ENCODE measurements around the gene ATP6V0B.

ATP6V0B gene

DNA sequence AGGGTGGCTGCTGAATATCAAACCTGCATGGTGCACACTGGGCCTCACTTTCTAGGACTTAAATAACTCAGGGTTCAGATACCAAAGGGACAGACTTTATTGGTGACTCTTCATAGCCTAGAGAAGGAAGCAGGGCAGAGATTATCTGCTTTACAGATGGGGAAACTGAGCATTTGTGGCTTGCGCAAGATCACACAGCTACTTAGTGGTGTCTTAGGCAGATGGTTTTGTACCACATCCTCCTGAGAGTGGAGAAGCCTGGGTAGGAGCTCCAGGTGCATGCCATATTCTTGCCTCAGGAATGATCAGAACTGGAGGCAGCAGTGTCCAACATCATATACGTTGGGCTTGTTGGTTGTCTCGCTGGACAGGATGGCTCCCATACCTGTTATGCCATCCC, 11.8 kb upstream of the ATP6V0B start:
- Histone ChIP-seq H3K4me3 (ENCODE audit: low read length) (no peak overlapping the region), H3K27me3 (ENCODE audit: control insufficient read depth, insufficient read depth, low read length) (no peaks in the 10 kb centered on the region), H3K9ac (ENCODE audit: low read length) (no peak overlapping the region), H3K9me3 (ENCODE audit: control insufficient read depth, low read length) (no peaks in the 10 kb centered on the region), H3K36me3 (ENCODE audit: control insufficient read depth, insufficient read depth, low read length) (no peaks in the 10 kb centered on the region), H3K4me1 (ENCODE audit: control insufficient read depth, insufficient read depth, low read length) (no peaks in the 10 kb centered on the region)

DNA sequence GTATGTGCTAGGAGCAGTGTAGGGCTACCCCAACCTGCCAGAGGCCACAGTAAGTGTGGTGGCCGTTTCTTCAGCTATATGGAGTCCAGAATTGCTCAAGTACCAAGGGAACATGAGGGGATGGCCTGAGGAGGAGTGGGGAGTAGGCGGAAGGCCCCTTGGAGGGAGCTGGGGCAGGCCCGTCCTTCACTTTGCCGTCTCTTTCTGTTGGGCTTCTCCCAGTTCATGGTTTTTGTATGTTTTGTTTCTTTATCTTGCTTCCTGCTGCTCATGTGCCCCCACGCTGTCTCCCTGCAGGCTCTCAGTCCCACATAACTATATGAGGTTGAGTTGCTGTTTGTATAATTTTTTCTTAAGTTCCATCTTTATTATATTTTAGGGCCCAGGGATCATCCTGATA, 10.9 kb upstream of the ATP6V0B start:
- Histone ChIP-seq H3K36me3 (ENCODE audit: control insufficient read depth, insufficient read depth, low read length) (no peaks in the 10 kb centered on the region), H3K9ac (ENCODE audit: low read length) (no peak overlapping the region), H3K27me3 (ENCODE audit: control insufficient read depth, insufficient read depth, low read length) (no peaks in the 10 kb centered on the region), H3K4me3 (ENCODE audit: low read length) (no peak overlapping the region), H3K4me1 (ENCODE audit: control insufficient read depth, insufficient read depth, low read length) (no peaks in the 10 kb centered on the region), H3K9me3 (ENCODE audit: control insufficient read depth, low read length) (no peaks in the 10 kb centered on the region)

GRCh38 chr1:43965316-43965715, 9.4 kb upstream of the ATP6V0B start:
- H3K27me3 ChIP-seq (ENCODE audit: control insufficient read depth, insufficient read depth, low read length): no peaks in the 10 kb centered on the region
- H3K4me1 ChIP-seq (ENCODE audit: control insufficient read depth, insufficient read depth, low read length): peaks cover 7% of the 10 kb centered on the region
- H3K9me3 ChIP-seq (ENCODE audit: control insufficient read depth, low read length): no peaks in the 10 kb centered on the region
- H3K36me3 ChIP-seq (ENCODE audit: control insufficient read depth, insufficient read depth, low read length): no peaks in the 10 kb centered on the region
- H3K9ac ChIP-seq (ENCODE audit: low read length): no peak overlapping the region
- H3K4me3 ChIP-seq (ENCODE audit: low read length): no peak overlapping the region

DNA sequence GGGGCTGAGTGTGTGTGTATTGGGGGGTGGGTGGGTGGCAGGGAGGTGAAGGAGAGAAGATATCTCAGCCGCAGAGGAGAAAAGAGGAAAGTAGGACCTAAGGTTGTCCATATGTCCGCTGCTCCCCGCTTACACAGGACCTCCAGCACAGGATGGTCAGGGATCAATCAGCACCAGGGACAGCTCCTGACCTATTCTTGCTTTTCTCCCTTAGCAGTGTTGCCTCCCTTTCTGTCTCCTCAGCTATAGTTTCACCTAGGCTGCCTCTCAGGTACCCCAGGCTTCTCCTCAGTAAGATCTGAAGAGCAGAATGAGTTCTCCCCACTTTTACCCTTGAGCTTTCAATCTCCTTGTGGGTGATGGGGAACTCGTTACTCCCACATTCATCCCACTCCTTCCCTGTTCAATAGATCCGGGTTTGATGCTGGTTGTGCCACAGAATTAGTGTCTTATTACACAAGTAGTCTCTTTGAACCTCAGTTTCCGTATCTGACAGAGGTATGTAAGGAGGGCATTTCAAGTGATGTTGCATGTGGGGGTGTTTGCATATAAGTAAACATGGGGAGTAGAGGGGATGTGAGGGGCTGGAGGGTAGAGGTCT, 6.3 kb upstream of the ATP6V0B start:
- Histone ChIP-seq H3K36me3 (ENCODE audit: control insufficient read depth, insufficient read depth, low read length) (no peaks in the 10 kb centered on the region), H3K9ac (ENCODE audit: low read length) (no peak overlapping the region), H3K9me3 (ENCODE audit: control insufficient read depth, low read length) (no peaks in the 10 kb centered on the region), H3K4me3 (ENCODE audit: low read length) (no peak overlapping the region), H3K4me1 (ENCODE audit: control insufficient read depth, insufficient read depth, low read length) (peaks cover 13% of the 10 kb centered on the region), H3K27me3 (ENCODE audit: control insufficient read depth, insufficient read depth, low read length) (no peaks in the 10 kb centered on the region)

DNA sequence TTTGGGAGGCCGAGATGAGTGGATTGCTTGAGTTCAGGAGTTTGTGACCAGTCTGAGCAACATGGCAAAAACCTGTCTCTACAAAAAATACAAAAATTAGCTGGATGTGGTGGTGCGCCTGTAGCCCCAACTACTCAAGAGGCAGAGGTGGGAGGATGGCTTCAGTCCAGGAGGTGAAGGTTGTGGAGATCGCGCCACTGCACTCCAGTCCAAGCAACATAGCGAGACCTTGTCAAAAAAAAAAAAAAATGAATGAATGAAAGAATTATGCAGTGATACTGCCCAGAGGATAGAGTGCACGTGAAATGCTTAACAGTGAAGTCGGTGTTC, 5.4 kb upstream of the ATP6V0B start:
- Histone ChIP-seq H3K4me3 (ENCODE audit: low read length) (peak overlapping the region; percentile 99), H3K27me3 (ENCODE audit: control insufficient read depth, insufficient read depth, low read length) (no peaks in the 10 kb centered on the region), H3K4me1 (ENCODE audit: control insufficient read depth, insufficient read depth, low read length) (peaks cover 13% of the 10 kb centered on the region), H3K9me3 (ENCODE audit: control insufficient read depth, low read length) (no peaks in the 10 kb centered on the region), H3K9ac (ENCODE audit: low read length) (no peak overlapping the region), H3K36me3 (ENCODE audit: control insufficient read depth, insufficient read depth, low read length) (no peaks in the 10 kb centered on the region)

DNA sequence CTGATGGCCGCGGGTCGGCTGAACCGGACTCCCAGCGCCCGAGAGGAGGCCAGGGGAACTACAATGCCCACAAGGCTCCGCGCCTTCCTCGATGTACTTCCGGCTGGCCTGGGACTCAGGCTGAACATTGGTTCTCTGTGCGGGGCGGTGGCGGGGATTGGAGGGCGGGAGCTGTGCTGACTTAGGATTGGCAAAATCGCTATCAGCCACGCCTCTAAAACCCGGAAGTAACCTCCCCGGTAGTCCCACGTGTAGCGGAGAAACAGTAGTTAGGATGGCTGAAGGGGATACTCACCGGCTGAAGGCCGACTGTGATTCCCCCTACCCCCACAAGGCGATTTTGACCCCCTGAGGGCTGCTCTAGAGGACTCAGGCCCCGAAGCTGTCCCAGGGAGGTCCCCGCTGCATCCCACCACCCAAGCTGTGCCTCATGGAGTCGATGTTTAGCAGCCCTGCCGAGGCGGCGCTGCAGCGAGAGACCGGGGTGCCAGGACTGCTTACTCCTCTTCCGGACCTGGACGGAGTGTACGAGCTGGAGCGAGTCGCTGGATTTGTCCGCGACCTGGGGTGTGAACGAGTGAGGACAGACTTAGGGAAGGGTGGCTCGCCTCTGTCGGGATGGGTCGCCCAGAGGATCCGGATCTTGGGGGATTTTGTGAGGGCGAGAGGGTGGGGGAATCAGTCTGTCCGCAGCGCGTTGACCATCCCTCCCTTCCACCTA, 4.9 kb upstream of the ATP6V0B start, which contains the start of gene DPH2:
TSS of gene DPH2 (plus strand) at position 265 of the 721 bp plus-strand sequence. CDS start at position 431, 166 bp downstream.
- peaks cover 13% of the 10 kb centered on the region for H3K4me1 ChIP-seq (ENCODE audit: control insufficient read depth, insufficient read depth, low read length)
- H3K9me3 ChIP-seq (ENCODE audit: control insufficient read depth, low read length): no peaks in the 10 kb centered on the region
- H3K9ac ChIP-seq (ENCODE audit: low read length): peak within 1 kb of the TSS; percentile 69
- no peaks in the 10 kb centered on the region for H3K36me3 ChIP-seq (ENCODE audit: control insufficient read depth, insufficient read depth, low read length)
- peak within 1 kb of the TSS; percentile 99 for H3K4me3 ChIP-seq (ENCODE audit: low read length)
- no peaks in the 10 kb centered on the region for H3K27me3 ChIP-seq (ENCODE audit: control insufficient read depth, insufficient read depth, low read length)

- peak overlapping the region; percentile 99 for H3K4me3 ChIP-seq (ENCODE audit: low read length)
- no peaks in the 10 kb centered on the region for H3K9me3 ChIP-seq (ENCODE audit: control insufficient read depth, low read length)
- peaks cover 15% of the 10 kb centered on the region for H3K4me1 ChIP-seq (ENCODE audit: control insufficient read depth, insufficient read depth, low read length)
- H3K36me3 ChIP-seq (ENCODE audit: control insufficient read depth, insufficient read depth, low read length): no peaks in the 10 kb centered on the region
- H3K9ac ChIP-seq (ENCODE audit: low read length): peak overlapping the region; percentile 69
- H3K27me3 ChIP-seq (ENCODE audit: control insufficient read depth, insufficient read depth, low read length): no peaks in the 10 kb centered on the region
Observed at GRCh38 chr1:43970502-43970901, 4.3 kb upstream of the ATP6V0B start.

- Histone ChIP-seq H3K4me1 (ENCODE audit: control insufficient read depth, insufficient read depth, low read length) (peaks cover 19% of the 10 kb centered on the region), H3K9ac (ENCODE audit: low read length) (peak overlapping the region; percentile 69), H3K9me3 (ENCODE audit: control insufficient read depth, low read length) (no peaks in the 10 kb centered on the region), H3K36me3 (ENCODE audit: control insufficient read depth, insufficient read depth, low read length) (no peaks in the 10 kb centered on the region), H3K4me3 (ENCODE audit: low read length) (no peak overlapping the region), H3K27me3 (ENCODE audit: control insufficient read depth, insufficient read depth, low read length) (no peaks in the 10 kb centered on the region)
Observed at GRCh38 chr1:43970911-43971310, 3.8 kb upstream of the ATP6V0B start.

DNA sequence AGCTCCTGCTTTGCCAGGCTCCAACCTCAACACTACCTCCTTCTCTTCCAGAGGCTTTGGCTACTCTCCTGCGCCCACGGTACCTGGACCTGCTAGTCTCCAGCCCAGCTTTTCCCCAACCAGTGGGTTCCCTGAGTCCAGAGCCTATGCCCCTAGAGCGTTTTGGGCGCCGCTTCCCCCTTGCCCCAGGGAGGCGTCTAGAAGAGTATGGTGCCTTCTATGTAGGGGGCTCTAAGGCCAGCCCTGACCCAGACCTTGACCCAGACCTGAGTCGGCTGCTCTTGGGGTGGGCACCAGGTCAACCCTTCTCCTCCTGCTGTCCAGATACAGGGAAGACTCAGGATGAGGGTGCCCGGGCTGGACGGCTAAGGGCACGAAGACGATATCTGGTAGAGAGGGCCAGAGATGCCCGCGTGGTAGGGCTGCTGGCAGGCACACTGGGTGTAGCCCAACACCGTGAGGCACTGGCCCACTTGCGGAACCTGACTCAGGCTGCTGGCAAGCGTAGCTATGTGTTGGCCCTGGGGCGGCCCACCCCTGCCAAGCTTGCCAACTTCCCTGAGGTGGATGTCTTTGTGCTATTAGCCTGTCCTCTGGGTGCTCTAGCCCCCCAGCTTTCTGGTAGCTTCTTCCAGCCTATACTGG, 3.3 kb upstream of the ATP6V0B start:
- Histone ChIP-seq H3K9ac (ENCODE audit: low read length) (no peak overlapping the region), H3K4me3 (ENCODE audit: low read length) (no peak overlapping the region), H3K4me1 (ENCODE audit: control insufficient read depth, insufficient read depth, low read length) (peaks cover 25% of the 10 kb centered on the region), H3K9me3 (ENCODE audit: control insufficient read depth, low read length) (no peaks in the 10 kb centered on the region), H3K36me3 (ENCODE audit: control insufficient read depth, insufficient read depth, low read length) (peaks cover 1% of the 10 kb centered on the region), H3K27me3 (ENCODE audit: control insufficient read depth, insufficient read depth, low read length) (no peaks in the 10 kb centered on the region)

GRCh38 chr1:43973981-43974442, 748 bp upstream of the ATP6V0B start:
- Histone ChIP-seq H3K36me3 (ENCODE audit: control insufficient read depth, insufficient read depth, low read length) (peaks cover 6% of the 10 kb centered on the region), H3K4me1 (ENCODE audit: control insufficient read depth, insufficient read depth, low read length) (peaks cover 42% of the 10 kb centered on the region), H3K4me3 (ENCODE audit: low read length) (peak overlapping the region; percentile 56)

GRCh38 chr1:43975249-43975961, 645 bp downstream of the ATP6V0B start:
- H3K4me1 ChIP-seq (ENCODE audit: control insufficient read depth, insufficient read depth, low read length): peaks cover 42% of the 10 kb centered on the region
- H3K27me3 ChIP-seq (ENCODE audit: control insufficient read depth, insufficient read depth, low read length): no peaks in the 10 kb centered on the region
- peak overlapping the region; percentile 88 for H3K4me3 ChIP-seq (ENCODE audit: low read length)
- H3K9ac ChIP-seq (ENCODE audit: low read length): peak overlapping the region; percentile 90
- H3K9me3 ChIP-seq (ENCODE audit: control insufficient read depth, low read length): no peaks in the 10 kb centered on the region
- H3K36me3 ChIP-seq (ENCODE audit: control insufficient read depth, insufficient read depth, low read length): peaks cover 6% of the 10 kb centered on the region

More at GRCh38 chr1:43973981-43974442, 748 bp upstream of the ATP6V0B start:
- H3K27me3 ChIP-seq (ENCODE audit: control insufficient read depth, insufficient read depth, low read length): no peaks in the 10 kb centered on the region
- H3K9ac ChIP-seq (ENCODE audit: low read length): peak overlapping the region; percentile 90
- no peaks in the 10 kb centered on the region for H3K9me3 ChIP-seq (ENCODE audit: control insufficient read depth, low read length)

DNA sequence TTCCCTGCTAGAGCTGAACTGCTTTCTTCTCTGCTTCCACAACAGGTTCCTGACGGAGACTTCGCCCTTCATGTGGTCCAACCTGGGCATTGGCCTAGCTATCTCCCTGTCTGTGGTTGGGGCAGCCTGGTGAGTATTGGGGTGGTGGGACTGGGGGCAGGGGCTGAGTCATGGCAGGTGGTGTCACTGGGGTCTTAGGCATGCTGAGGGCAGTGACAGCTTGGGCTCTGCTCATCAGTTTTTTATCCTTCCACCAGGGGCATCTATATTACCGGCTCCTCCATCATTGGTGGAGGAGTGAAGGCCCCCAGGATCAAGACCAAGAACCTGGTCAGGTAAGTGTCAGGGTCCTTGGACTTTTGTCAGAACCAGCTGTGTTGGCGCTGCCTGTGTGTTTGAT, 1.3 kb downstream of the ATP6V0B start:
- Histone ChIP-seq H3K27me3 (ENCODE audit: control insufficient read depth, insufficient read depth, low read length) (no peaks in the 10 kb centered on the region), H3K4me3 (ENCODE audit: low read length) (peak overlapping the region; percentile 88), H3K9ac (ENCODE audit: low read length) (peak overlapping the region; percentile 90), H3K9me3 (ENCODE audit: control insufficient read depth, low read length) (no peaks in the 10 kb centered on the region), H3K36me3 (ENCODE audit: control insufficient read depth, insufficient read depth, low read length) (peaks cover 6% of the 10 kb centered on the region), H3K4me1 (ENCODE audit: control insufficient read depth, insufficient read depth, low read length) (peaks cover 44% of the 10 kb centered on the region)

Measured in mucosa of stomach (tissue), 1 donor.